HL-60 (cell line): ENCODE measurements around the gene PLCL2.

Experiments
- DNase-seq, 2 experiments: peaks; one replicate each; pipeline ENCODE4 v3.0.0-alpha.2; 2010 to 2020; ENCODE audit warnings: low read depth in 1 of 2, low spot score in 1 of 2
- H3K27ac ChIP-seq: fragments of 250-450 bp; sonication (Bioruptor Pico); replicated peaks from 2 replicates; pipeline ENCODE4 v1.5.1; 2020; ENCODE audit warnings: mild to moderate bottlenecking, moderate library complexity
- H3K27me3 ChIP-seq: fragments of 250-450 bp; sonication (Bioruptor Pico); 2 replicates; pipeline ENCODE4 v1.5.1; 2021; ENCODE audit warnings: mild to moderate bottlenecking, moderate library complexity; ENCODE audit not compliant: insufficient read depth, poor library complexity, severe bottlenecking
- H3K4me3 ChIP-seq: replicated peaks from 2 replicates; pipeline ENCODE4 v1.5.1; 2011; ENCODE audit warnings: mild to moderate bottlenecking, control low read depth, low read length; ENCODE audit not compliant: insufficient read depth
- CTCF ChIP-seq: IDR thresholded peaks from one replicate; pipeline ENCODE4 v1.5.1; 2011; ENCODE audit warnings: low read length, control low read depth, inconsistent platforms; ENCODE audit not compliant: insufficient read depth
- GABPA ChIP-seq: IDR thresholded peaks from 2 replicates; pipeline ENCODE4 v1.6.1; 2012; ENCODE audit warnings: low read depth
- POLR2AphosphoS5 ChIP-seq: IDR thresholded peaks from 2 replicates; pipeline ENCODE4 v1.6.1; 2012; ENCODE audit warnings: low read depth
- REST ChIP-seq: IDR thresholded peaks from 2 replicates; pipeline ENCODE4 v1.6.1; 2012; ENCODE audit warnings: low read depth; ENCODE audit not compliant: insufficient replicate concordance
- SPI1 ChIP-seq: IDR thresholded peaks from 2 replicates; pipeline ENCODE4 v1.6.1; 2012; ENCODE audit warnings: low read depth, mild to moderate bottlenecking, borderline replicate concordance

PLCL2 gene

GRCh38 chr3:17046623-17047022 is 161.9 kb downstream of the PLCL2 start:
- TF ChIP-seq POLR2AphosphoS5: no peak
- TF ChIP-seq REST: no peak
- TF ChIP-seq GABPA: no peak
- no peak for TF ChIP-seq SPI1
- TF ChIP-seq CTCF: no peak
- DNase-seq: no peak
- Histone ChIP-seq H3K27ac (no peak overlapping the region), H3K27me3 (no peaks in the 10 kb centered on the region), H3K4me3 (no peak overlapping the region)

GRCh38 chr3:17047162-17047561 is 162.4 kb downstream of the PLCL2 start:
- Histone ChIP-seq H3K27me3 (no peaks in the 10 kb centered on the region), H3K27ac (no peak overlapping the region), H3K4me3 (no peak overlapping the region)
- DNase-seq: no peak
- TF ChIP-seq CTCF (no peak), SPI1 (no peak), GABPA (no peak), POLR2AphosphoS5 (no peak), REST (no peak)

GRCh38 chr3:17047894-17048293 is 163.1 kb downstream of the PLCL2 start:
- no peak for DNase-seq
- Histone ChIP-seq H3K27ac (no peak overlapping the region), H3K27me3 (no peaks in the 10 kb centered on the region), H3K4me3 (no peak overlapping the region)
- TF ChIP-seq SPI1: no peak
- TF ChIP-seq POLR2AphosphoS5: no peak
- TF ChIP-seq GABPA: no peak
- no peak for TF ChIP-seq CTCF
- TF ChIP-seq REST: no peak
